ENCODE measurements around the gene SRSF2.

SRSF2 gene

GRCh38 chr17:76689859-76690258 is 47.3 kb downstream of the SRSF2 start:
- TF ChIP-seq ZNF8 (CRISPR knock-in tag; IDR thresholded peaks at IDR 0.05) (no peak), GLIS3 (CRISPR knock-in tag; IDR thresholded peaks at IDR 0.05) (no peak), POU6F1 (CRISPR knock-in tag; IDR thresholded peaks at IDR 0.05; ENCODE audit: borderline replicate concordance, low read depth) (no peak), PPARA (CRISPR knock-in tag; IDR thresholded peaks at IDR 0.05; ENCODE audit: borderline replicate concordance) (no peak), SNAI2 (CRISPR knock-in tag; IDR thresholded peaks at IDR 0.05) (no peak), ZFP3 (CRISPR knock-in tag; IDR thresholded peaks at IDR 0.05) (no peak), TCF4 (CRISPR knock-in tag; IDR thresholded peaks at IDR 0.05; ENCODE audit: borderline replicate concordance) (no peak), BACH2 (CRISPR knock-in tag; IDR thresholded peaks at IDR 0.05; ENCODE audit: borderline replicate concordance) (no peak), ZFP30 (CRISPR knock-in tag; IDR thresholded peaks at IDR 0.05) (no peak), CSDC2 (CRISPR knock-in tag; IDR thresholded peaks at IDR 0.05) (no peak), CREB5 (CRISPR knock-in tag; IDR thresholded peaks at IDR 0.05; ENCODE audit: low read depth) (no peak), ARNTL (CRISPR knock-in tag; IDR thresholded peaks at IDR 0.05; ENCODE audit: borderline replicate concordance, low read depth) (no peak)
- no peak for ATAC-seq

- TF ChIP-seq GLIS3 (CRISPR knock-in tag; IDR thresholded peaks at IDR 0.05), result no peak
- no peak for TF ChIP-seq ZNF565 (CRISPR knock-in tag; conservative IDR thresholded peaks at IDR 0.05; ENCODE audit: low read depth)
- no peak for TF ChIP-seq POU6F1 (CRISPR knock-in tag; IDR thresholded peaks at IDR 0.05; ENCODE audit: borderline replicate concordance, low read depth)
- ATAC-seq, result no peak
Observed at GRCh38 chr17:76688165-76688622, 48.9 kb downstream of the SRSF2 start.

- ATAC-seq, result no peak
Observed at GRCh38 chr17:76687298-76688164, 49.6 kb downstream of the SRSF2 start.

GRCh38 chr17:76686538-76687297 is 50.4 kb downstream of the SRSF2 start:
- ATAC-seq, result no peak
- TF ChIP-seq OSR1 (CRISPR knock-in tag; IDR thresholded peaks at IDR 0.05), result no peak
- TF ChIP-seq ZNF70 (CRISPR knock-in tag; IDR thresholded peaks at IDR 0.05), result no peak
- no peak for TF ChIP-seq BACH2 (CRISPR knock-in tag; IDR thresholded peaks at IDR 0.05; ENCODE audit: borderline replicate concordance)
- no peak for TF ChIP-seq ZC3H10 (CRISPR knock-in tag; IDR thresholded peaks at IDR 0.05)
- no peak for TF ChIP-seq CSRNP3 (CRISPR knock-in tag; IDR thresholded peaks at IDR 0.05)
- no peak for TF ChIP-seq RARB (CRISPR knock-in tag; IDR thresholded peaks at IDR 0.05)
- no peak for TF ChIP-seq TOX (CRISPR knock-in tag; IDR thresholded peaks at IDR 0.05; ENCODE audit: borderline replicate concordance)
- no peak for TF ChIP-seq TSHZ2 (CRISPR knock-in tag; IDR thresholded peaks at IDR 0.05)
- TF ChIP-seq GLIS3 (CRISPR knock-in tag; IDR thresholded peaks at IDR 0.05), result no peak
- TF ChIP-seq ZNF565 (CRISPR knock-in tag; conservative IDR thresholded peaks at IDR 0.05; ENCODE audit: low read depth), result no peak
- no peak for TF ChIP-seq POU6F1 (CRISPR knock-in tag; IDR thresholded peaks at IDR 0.05; ENCODE audit: borderline replicate concordance, low read depth)
- TF ChIP-seq ARNTL (CRISPR knock-in tag; IDR thresholded peaks at IDR 0.05; ENCODE audit: borderline replicate concordance, low read depth), result no peak
- TF ChIP-seq ISL1 (CRISPR knock-in tag; IDR thresholded peaks at IDR 0.05), result no peak
- no peak for TF ChIP-seq CSDC2 (CRISPR knock-in tag; IDR thresholded peaks at IDR 0.05)

More at GRCh38 chr17:76687298-76688164, 49.6 kb downstream of the SRSF2 start:
- TF ChIP-seq PPARA (CRISPR knock-in tag; IDR thresholded peaks at IDR 0.05; ENCODE audit: borderline replicate concordance), result no peak
